Breast epithelium (tissue), 3 donors: ENCODE data around the gene UMODL1.

Experiments used
- POLR2AphosphoS5 ChIP-seq, 3 donors: sonication (generic); formaldehyde crosslinking; IDR thresholded peaks; one replicate each; pipeline ENCODE4 v1.6.1; 2017; ENCODE audit warnings: antibody characterized with exemption in 3 of 3
- TF ChIP-seq, protein P1 (sequence below), 3 donors: fragments of 450-650 bp; IDR thresholded peaks; one replicate each; pipeline ENCODE4 v1.5.1; 2016 to 2017; ENCODE audit warnings: antibody characterized with exemption in 3 of 3, mild to moderate bottlenecking in 3 of 3, moderate library complexity in 3 of 3

DNA sequence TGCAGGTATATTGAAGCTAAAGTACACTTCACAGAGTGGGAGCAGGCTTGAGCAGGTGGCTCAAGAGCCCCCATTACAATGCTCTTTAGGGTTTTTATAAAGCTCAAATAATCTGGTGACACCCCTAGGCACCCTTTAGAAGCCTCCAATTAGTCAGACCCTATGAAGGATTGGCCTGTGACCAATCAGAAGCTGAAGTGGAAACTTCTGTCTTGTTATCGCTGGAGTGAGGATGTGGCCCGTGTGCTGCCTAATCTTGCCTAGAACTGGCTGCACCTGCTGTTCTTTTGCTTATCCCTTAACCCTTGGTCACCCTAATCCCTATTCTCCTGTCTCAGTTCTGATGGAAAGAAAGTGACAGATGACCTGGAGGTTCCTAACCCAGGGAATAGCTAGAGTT lies 77.0 kb downstream of the UMODL1 start:
- TF ChIP-seq POLR2AphosphoS5 (IDR thresholded peaks at IDR 0.05), result no peak
- TF ChIP-seq, protein P1, sequence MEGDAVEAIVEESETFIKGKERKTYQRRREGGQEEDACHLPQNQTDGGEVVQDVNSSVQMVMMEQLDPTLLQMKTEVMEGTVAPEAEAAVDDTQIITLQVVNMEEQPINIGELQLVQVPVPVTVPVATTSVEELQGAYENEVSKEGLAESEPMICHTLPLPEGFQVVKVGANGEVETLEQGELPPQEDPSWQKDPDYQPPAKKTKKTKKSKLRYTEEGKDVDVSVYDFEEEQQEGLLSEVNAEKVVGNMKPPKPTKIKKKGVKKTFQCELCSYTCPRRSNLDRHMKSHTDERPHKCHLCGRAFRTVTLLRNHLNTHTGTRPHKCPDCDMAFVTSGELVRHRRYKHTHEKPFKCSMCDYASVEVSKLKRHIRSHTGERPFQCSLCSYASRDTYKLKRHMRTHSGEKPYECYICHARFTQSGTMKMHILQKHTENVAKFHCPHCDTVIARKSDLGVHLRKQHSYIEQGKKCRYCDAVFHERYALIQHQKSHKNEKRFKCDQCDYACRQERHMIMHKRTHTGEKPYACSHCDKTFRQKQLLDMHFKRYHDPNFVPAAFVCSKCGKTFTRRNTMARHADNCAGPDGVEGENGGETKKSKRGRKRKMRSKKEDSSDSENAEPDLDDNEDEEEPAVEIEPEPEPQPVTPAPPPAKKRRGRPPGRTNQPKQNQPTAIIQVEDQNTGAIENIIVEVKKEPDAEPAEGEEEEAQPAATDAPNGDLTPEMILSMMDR (IDR thresholded peaks at IDR 0.05), result no peak
